Measurements from ENCODE around the gene CHFR. TPM values are rescaled to one million over a fixed set of nuclear protein-coding genes. Genes with fewer than 3 reads are reported as not detected.

CHFR gene
- total RNA-seq, 1 donor: 55.0 TPM

- no peak for DNase-seq (ENCODE audit: insufficient read length, low spot score, missing footprints)
Measured at GRCh38 chr12:132907216-132907615, 19.8 kb upstream of the CHFR start.

GRCh38 chr12:132904718-132905328 is 17.4 kb upstream of the CHFR start:
- Histone ChIP-seq H3K4me1 (ENCODE audit: insufficient read depth, low read length) (peaks cover 8% of the 10 kb centered on the region), H3K79me2 (ENCODE audit: insufficient read depth, low read length) (no peaks in the 10 kb centered on the region), H3K27ac (ENCODE audit: low read depth, low read length) (no peak overlapping the region), H3K4me2 (ENCODE audit: insufficient read depth, low read length) (peak overlapping the region; percentile 9), H2AFZ (ENCODE audit: low read length) (peak overlapping the region; percentile 74), H4K20me1 (ENCODE audit: insufficient read depth, low read length) (no peaks in the 10 kb centered on the region), H3K9me3 (ENCODE audit: low read depth, low read length) (no peaks in the 10 kb centered on the region), H3K36me3 (ENCODE audit: insufficient read depth, low read length) (no peaks in the 10 kb centered on the region), H3K4me3 (ENCODE audit: insufficient read depth, low read length) (peak overlapping the region; percentile 45), H3K27me3 (ENCODE audit: insufficient read depth, low read length) (no peaks in the 10 kb centered on the region)
- peak; percentile 88 for DNase-seq (ENCODE audit: insufficient read length, low spot score, missing footprints)
- peak; percentile 65 for TF ChIP-seq CTCF (IDR thresholded peaks at IDR 0.05; ENCODE audit: extremely low read depth, low read depth, low read length)

More at GRCh38 chr12:132907216-132907615, 19.8 kb upstream of the CHFR start:
- Histone ChIP-seq H3K27me3 (ENCODE audit: insufficient read depth, low read length) (no peaks in the 10 kb centered on the region), H2AFZ (ENCODE audit: low read length) (no peak overlapping the region), H3K36me3 (ENCODE audit: insufficient read depth, low read length) (no peaks in the 10 kb centered on the region), H3K4me2 (ENCODE audit: insufficient read depth, low read length) (no peak overlapping the region), H3K27ac (ENCODE audit: low read depth, low read length) (no peak overlapping the region), H3K9me3 (ENCODE audit: low read depth, low read length) (peaks cover 3% of the 10 kb centered on the region), H4K20me1 (ENCODE audit: insufficient read depth, low read length) (no peaks in the 10 kb centered on the region), H3K4me3 (ENCODE audit: insufficient read depth, low read length) (no peak overlapping the region), H3K79me2 (ENCODE audit: insufficient read depth, low read length) (no peaks in the 10 kb centered on the region), H3K4me1 (ENCODE audit: insufficient read depth, low read length) (peaks cover 8% of the 10 kb centered on the region)
- no peak for TF ChIP-seq CTCF (IDR thresholded peaks at IDR 0.05; ENCODE audit: extremely low read depth, low read depth, low read length)

GRCh38 chr12:132899033-132899432 is 11.6 kb upstream of the CHFR start:
- DNase-seq (ENCODE audit: insufficient read length, low spot score, missing footprints): no peak
- no peak overlapping the region for H2AFZ ChIP-seq (ENCODE audit: low read length)
- no peak overlapping the region for H3K4me3 ChIP-seq (ENCODE audit: insufficient read depth, low read length)
- no peaks in the 10 kb centered on the region for H3K9me3 ChIP-seq (ENCODE audit: low read depth, low read length)
- H3K27ac ChIP-seq (ENCODE audit: low read depth, low read length): no peak overlapping the region
- no peaks in the 10 kb centered on the region for H3K27me3 ChIP-seq (ENCODE audit: insufficient read depth, low read length)
- H3K4me1 ChIP-seq (ENCODE audit: insufficient read depth, low read length): no peaks in the 10 kb centered on the region
- no peaks in the 10 kb centered on the region for H3K79me2 ChIP-seq (ENCODE audit: insufficient read depth, low read length)
- H4K20me1 ChIP-seq (ENCODE audit: insufficient read depth, low read length): no peaks in the 10 kb centered on the region
- no peak overlapping the region for H3K4me2 ChIP-seq (ENCODE audit: insufficient read depth, low read length)
- no peak for TF ChIP-seq CTCF (IDR thresholded peaks at IDR 0.05; ENCODE audit: extremely low read depth, low read depth, low read length)
- no peaks in the 10 kb centered on the region for H3K36me3 ChIP-seq (ENCODE audit: insufficient read depth, low read length)

- Histone ChIP-seq H3K27ac (ENCODE audit: low read depth, low read length) (no peak overlapping the region), H3K79me2 (ENCODE audit: insufficient read depth, low read length) (peaks cover 27% of the 10 kb centered on the region), H2AFZ (ENCODE audit: low read length) (no peak overlapping the region), H3K36me3 (ENCODE audit: insufficient read depth, low read length) (peaks cover 11% of the 10 kb centered on the region), H3K4me1 (ENCODE audit: insufficient read depth, low read length) (no peaks in the 10 kb centered on the region), H3K4me3 (ENCODE audit: insufficient read depth, low read length) (no peak overlapping the region), H3K4me2 (ENCODE audit: insufficient read depth, low read length) (no peak overlapping the region), H3K9me3 (ENCODE audit: low read depth, low read length) (no peaks in the 10 kb centered on the region), H4K20me1 (ENCODE audit: insufficient read depth, low read length) (no peaks in the 10 kb centered on the region), H3K27me3 (ENCODE audit: insufficient read depth, low read length) (no peaks in the 10 kb centered on the region)
- TF ChIP-seq CTCF (IDR thresholded peaks at IDR 0.05; ENCODE audit: extremely low read depth, low read depth, low read length): no peak
- DNase-seq (ENCODE audit: insufficient read length, low spot score, missing footprints): no peak
Measured at GRCh38 chr12:132888852-132889251, 1.4 kb upstream of the CHFR start.

Measured in osteoblast (primary cell).